T-helper 1 cell treated with Interleukin-12 subunit alpha and Interleukin-12 subunit beta and Interleukin-4 antibody, amounts not matched to agents 30 μg/mL and 1 μg/mL, for 36 hours (primary cell): Measurements from ENCODE around the gene PAX9.
"Not testable (repeated sequence)": the region's sequence is repeated elsewhere in the genome, so short reads cannot be mapped to it uniquely, and the experiment has no call there.

Experiments used
- H3K27ac Mint-ChIP-seq: one replicate; pipeline ENCODE4 v1.8.0; 2021; ENCODE audit warnings: mild to moderate bottlenecking, mixed read lengths
- H3K27me3 Mint-ChIP-seq: one replicate; pipeline ENCODE4 v1.8.0; 2021; ENCODE audit warnings: low read depth, mixed read lengths
- H3K36me3 Mint-ChIP-seq: one replicate; pipeline ENCODE4 v1.8.0; 2021; ENCODE audit warnings: low read depth, mixed read lengths
- H3K4me1 Mint-ChIP-seq: one replicate; pipeline ENCODE4 v1.8.0; 2021; ENCODE audit warnings: low read depth, mixed read lengths
- H3K4me3 Mint-ChIP-seq: one replicate; pipeline ENCODE4 v1.8.0; 2021; ENCODE audit warnings: mild to moderate bottlenecking, moderate library complexity, mixed read lengths
- H3K9me3 Mint-ChIP-seq: one replicate; pipeline ENCODE4 v1.8.0; 2021; ENCODE audit warnings: mixed read lengths

PAX9 gene

GRCh38 chr14:36682338-36682737, 20.7 kb downstream of the PAX9 start:
- Mint-ChIP-seq H3K27me3 (peaks cover 6% of the 10 kb centered on the region), H3K36me3 (no peaks in the 10 kb centered on the region), H3K27ac (no peak overlapping the region), H3K4me1 (no peaks in the 10 kb centered on the region), H3K4me3 (no peak overlapping the region), H3K9me3 (no peaks in the 10 kb centered on the region)

- peaks cover 4% of the 10 kb centered on the region for H3K27me3 Mint-ChIP-seq
- H3K27ac Mint-ChIP-seq = no peak overlapping the region
Measured at GRCh38 chr14:36683083-36683724, 21.5 kb downstream of the PAX9 start.

GRCh38 chr14:36684946-36685345, 23.3 kb downstream of the PAX9 start:
- no peak overlapping the region for H3K4me3 Mint-ChIP-seq
- H3K4me1 Mint-ChIP-seq = no peaks in the 10 kb centered on the region
- no peak overlapping the region for H3K27ac Mint-ChIP-seq
- H3K36me3 Mint-ChIP-seq = no peaks in the 10 kb centered on the region
- peaks cover 4% of the 10 kb centered on the region for H3K27me3 Mint-ChIP-seq
- no peaks in the 10 kb centered on the region for H3K9me3 Mint-ChIP-seq

More at GRCh38 chr14:36683083-36683724, 21.5 kb downstream of the PAX9 start:
- Mint-ChIP-seq H3K9me3 (no peaks in the 10 kb centered on the region), H3K4me1 (no peaks in the 10 kb centered on the region), H3K4me3 (no peak overlapping the region), H3K36me3 (no peaks in the 10 kb centered on the region)

GRCh38 chr14:36690311-36691040, 28.8 kb downstream of the PAX9 start:
- no peak overlapping the region for H3K4me3 Mint-ChIP-seq
- no peaks in the 10 kb centered on the region for H3K36me3 Mint-ChIP-seq
- H3K9me3 Mint-ChIP-seq = peaks cover 1% of the 10 kb centered on the region
- H3K4me1 Mint-ChIP-seq = no peaks in the 10 kb centered on the region
- H3K27me3 Mint-ChIP-seq = peaks cover 3% of the 10 kb centered on the region
- no peak overlapping the region for H3K27ac Mint-ChIP-seq

DNA sequence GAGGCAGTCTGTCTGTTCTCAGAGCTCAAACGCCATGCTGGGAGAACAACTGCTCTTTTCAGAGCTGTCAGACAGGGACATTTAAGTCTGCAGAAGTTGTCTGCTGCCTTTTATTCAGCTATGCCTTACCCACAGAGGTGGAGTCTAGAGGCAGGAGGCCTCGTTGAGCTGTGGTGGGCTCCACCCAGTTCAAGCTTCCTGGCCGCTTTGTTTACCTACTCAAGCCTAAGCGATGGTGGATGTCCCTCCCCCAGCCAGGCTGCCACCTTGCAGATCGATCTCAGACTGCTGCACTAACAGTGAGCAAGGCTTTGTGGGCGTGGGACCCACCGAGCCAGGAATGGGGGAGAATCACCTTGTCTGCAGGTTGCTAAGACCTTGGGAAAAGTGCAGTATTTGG, 37.8 kb downstream of the PAX9 start:
- H3K27ac Mint-ChIP-seq, H3K36me3 Mint-ChIP-seq, H3K4me3 Mint-ChIP-seq, H3K4me1 Mint-ChIP-seq, H3K27me3 Mint-ChIP-seq: not testable (repeated sequence)
- peaks cover 11% of the 10 kb centered on the region for H3K9me3 Mint-ChIP-seq

DNA sequence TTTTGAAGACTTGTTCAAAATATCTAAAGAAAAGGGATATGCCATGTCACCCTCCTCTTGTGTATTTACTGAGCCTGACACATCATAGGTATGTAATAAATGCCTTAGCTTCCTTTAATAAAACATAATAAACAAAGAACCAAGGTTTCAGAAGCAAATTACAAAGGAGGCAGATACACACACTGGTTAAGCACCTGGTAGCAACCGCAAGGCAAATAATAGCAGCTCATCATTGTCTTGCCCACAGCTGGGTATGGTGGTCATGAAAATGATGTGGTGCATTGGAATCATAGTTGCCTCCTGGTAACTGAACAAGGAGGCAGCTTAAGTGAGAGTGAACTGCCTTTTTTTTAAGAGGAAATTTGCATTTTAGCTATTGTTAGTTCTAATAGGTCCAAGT, 39.0 kb downstream of the PAX9 start:
- Mint-ChIP-seq H3K27ac (no peak overlapping the region), H3K4me3 (no peak overlapping the region), H3K4me1 (no peaks in the 10 kb centered on the region), H3K36me3 (no peaks in the 10 kb centered on the region), H3K27me3 (no peaks in the 10 kb centered on the region), H3K9me3 (peaks cover 8% of the 10 kb centered on the region)

DNA sequence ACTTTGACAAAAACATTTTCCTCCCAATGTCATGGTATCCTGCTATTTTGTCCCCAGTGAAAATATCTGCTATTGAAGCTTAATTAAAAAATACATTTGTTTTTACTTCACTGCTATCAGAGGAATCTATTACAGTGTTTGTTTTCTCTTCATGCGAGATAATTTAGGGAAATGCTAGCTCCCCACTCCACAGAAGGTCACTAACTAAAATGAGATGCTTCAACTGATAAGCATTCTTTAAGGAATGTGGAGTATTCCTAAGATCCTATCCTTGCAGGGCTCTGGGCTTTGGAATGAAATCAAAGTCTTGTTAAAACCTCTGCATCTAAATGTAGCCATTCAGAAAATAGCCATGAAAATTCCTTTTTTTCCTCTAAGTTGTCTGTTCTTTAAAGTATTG, 39.5 kb downstream of the PAX9 start:
- Mint-ChIP-seq H3K36me3 (no peaks in the 10 kb centered on the region), H3K27ac (no peak overlapping the region), H3K9me3 (peaks cover 6% of the 10 kb centered on the region), H3K4me1 (no peaks in the 10 kb centered on the region), H3K27me3 (no peaks in the 10 kb centered on the region), H3K4me3 (no peak overlapping the region)

DNA sequence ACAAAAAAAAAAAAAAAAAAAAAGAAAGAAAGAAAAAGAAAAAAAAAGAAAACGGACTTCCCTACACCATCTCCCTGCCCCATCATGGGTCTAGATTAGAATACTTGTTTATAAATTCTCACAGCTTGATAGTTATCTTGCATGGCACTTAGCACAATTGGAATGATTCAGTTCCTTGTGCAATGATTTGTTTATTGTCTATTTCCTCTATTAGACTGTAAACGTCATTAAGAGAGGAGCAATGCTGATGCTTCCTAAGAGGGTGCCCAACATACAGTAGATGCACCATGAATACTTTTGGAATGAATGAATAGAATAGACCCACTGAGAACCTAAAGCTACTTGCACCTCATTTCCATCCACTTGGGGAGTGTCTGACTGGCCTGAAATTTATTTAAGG, 40.8 kb downstream of the PAX9 start:
- H3K4me3 Mint-ChIP-seq = no peak overlapping the region
- H3K9me3 Mint-ChIP-seq = no peaks in the 10 kb centered on the region
- no peaks in the 10 kb centered on the region for H3K4me1 Mint-ChIP-seq
- no peak overlapping the region for H3K27ac Mint-ChIP-seq
- no peaks in the 10 kb centered on the region for H3K36me3 Mint-ChIP-seq
- no peaks in the 10 kb centered on the region for H3K27me3 Mint-ChIP-seq

DNA sequence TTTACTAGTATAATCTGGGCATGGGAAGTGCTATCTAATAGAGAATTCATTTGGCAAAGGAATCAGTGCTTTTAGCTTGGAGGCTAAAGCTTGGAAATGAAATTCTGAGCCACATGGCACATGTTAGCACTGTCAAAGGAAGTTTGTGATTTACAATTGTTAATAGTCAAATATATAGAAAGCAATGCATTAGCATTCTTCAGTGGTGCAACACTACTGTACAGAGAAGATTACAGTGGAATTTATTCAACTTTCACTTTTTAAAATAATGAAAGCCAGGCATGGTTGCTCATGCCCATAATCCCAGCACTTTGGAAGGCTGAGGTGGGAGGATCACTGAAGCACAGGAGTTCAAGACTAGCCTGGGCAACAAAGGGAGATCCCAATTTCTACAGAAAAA, 45.9 kb downstream of the PAX9 start:
- Mint-ChIP-seq H3K27ac (no peak overlapping the region), H3K4me1 (no peaks in the 10 kb centered on the region), H3K9me3 (no peaks in the 10 kb centered on the region), H3K36me3 (no peaks in the 10 kb centered on the region), H3K4me3 (no peak overlapping the region), H3K27me3 (no peaks in the 10 kb centered on the region)

DNA sequence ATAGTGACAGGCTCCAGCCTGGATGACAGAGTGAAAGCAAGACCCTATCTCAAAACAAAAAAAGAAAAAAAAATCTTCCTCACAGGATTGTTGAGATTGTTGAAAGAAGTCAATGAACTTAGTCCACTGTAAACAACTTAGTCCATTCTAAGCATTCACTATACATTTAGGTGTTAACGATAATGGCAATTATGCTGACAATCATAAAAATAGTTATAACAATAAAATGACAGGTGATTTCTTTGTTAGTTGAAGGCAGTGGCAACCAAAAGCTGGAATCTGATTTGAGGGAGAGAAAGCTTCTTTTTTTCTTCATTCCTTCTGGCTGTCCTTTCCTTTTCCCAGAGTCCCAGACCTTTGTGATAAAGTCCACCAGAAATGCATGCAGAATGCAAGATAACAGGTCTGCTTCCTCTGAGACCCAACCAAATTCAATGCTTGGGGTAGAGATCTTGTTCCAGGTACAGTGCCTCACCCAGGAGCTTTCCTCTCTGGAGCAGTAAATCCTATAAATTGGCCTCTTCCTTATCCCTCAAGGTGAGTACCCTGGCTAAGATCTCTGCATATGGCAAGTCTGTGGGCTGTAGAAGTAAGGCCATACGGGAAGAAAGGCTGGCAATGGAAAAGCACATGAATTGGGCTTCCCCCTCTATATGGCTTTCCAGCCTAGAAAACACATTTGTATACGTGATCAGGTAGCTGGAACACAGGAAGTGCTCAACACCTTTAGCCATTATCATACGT, 52.5 kb downstream of the PAX9 start:
- Mint-ChIP-seq H3K27ac (no peak overlapping the region), H3K27me3 (no peaks in the 10 kb centered on the region), H3K9me3 (no peaks in the 10 kb centered on the region), H3K4me3 (no peak overlapping the region), H3K36me3 (no peaks in the 10 kb centered on the region), H3K4me1 (no peaks in the 10 kb centered on the region)

GRCh38 chr14:36716614-36717184, 55.0 kb downstream of the PAX9 start:
- Mint-ChIP-seq H3K27me3 (no peaks in the 10 kb centered on the region), H3K9me3 (no peaks in the 10 kb centered on the region), H3K4me1 (no peaks in the 10 kb centered on the region), H3K4me3 (no peak overlapping the region), H3K27ac (no peak overlapping the region), H3K36me3 (no peaks in the 10 kb centered on the region)

GRCh38 chr14:36717363-36717762, 55.7 kb downstream of the PAX9 start:
- Mint-ChIP-seq H3K27me3 (no peaks in the 10 kb centered on the region), H3K4me1 (no peaks in the 10 kb centered on the region), H3K36me3 (no peaks in the 10 kb centered on the region), H3K27ac (no peak overlapping the region), H3K9me3 (no peaks in the 10 kb centered on the region), H3K4me3 (no peak overlapping the region)

GRCh38 chr14:36718216-36718615, 56.6 kb downstream of the PAX9 start:
- no peaks in the 10 kb centered on the region for H3K9me3 Mint-ChIP-seq
- H3K4me1 Mint-ChIP-seq = no peaks in the 10 kb centered on the region
- H3K36me3 Mint-ChIP-seq = no peaks in the 10 kb centered on the region
- no peak overlapping the region for H3K4me3 Mint-ChIP-seq
- no peaks in the 10 kb centered on the region for H3K27me3 Mint-ChIP-seq
- H3K27ac Mint-ChIP-seq = no peak overlapping the region

DNA sequence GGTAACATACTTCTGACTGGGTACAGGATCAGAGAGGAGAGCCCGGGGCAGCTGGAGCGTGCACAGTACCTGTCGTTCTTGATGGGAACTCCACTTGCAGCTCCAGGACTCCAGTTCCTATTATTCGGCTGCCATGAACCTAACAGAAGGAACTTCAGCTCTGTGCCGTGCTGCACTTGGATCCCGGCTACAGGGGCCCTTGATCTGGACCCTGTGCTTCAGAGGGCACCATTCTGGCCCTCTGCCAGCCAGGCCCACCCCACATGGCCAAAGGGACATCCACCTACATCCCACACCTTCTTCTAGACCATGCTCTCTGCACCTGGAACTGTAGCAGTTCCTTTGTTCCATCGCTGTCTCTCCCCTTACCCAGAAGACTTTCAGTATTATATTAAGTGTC, 58.2 kb downstream of the PAX9 start:
- Mint-ChIP-seq H3K4me3 (no peak overlapping the region), H3K9me3 (no peaks in the 10 kb centered on the region), H3K4me1 (no peaks in the 10 kb centered on the region), H3K36me3 (no peaks in the 10 kb centered on the region), H3K27ac (no peak overlapping the region), H3K27me3 (no peaks in the 10 kb centered on the region)

- Mint-ChIP-seq H3K4me1 (no peaks in the 10 kb centered on the region), H3K27me3 (no peaks in the 10 kb centered on the region), H3K9me3 (no peaks in the 10 kb centered on the region), H3K27ac (no peak overlapping the region), H3K4me3 (no peak overlapping the region), H3K36me3 (no peaks in the 10 kb centered on the region)
Measured at GRCh38 chr14:36720657-36721056, 59.0 kb downstream of the PAX9 start.
